Peyer's patch (tissue), 4 donors: ENCODE results near the gene FAM219A.

Experiments used
- POLR2A ChIP-seq, 2 donors: fragments of 450-650 bp; IDR thresholded peaks; one replicate each; pipeline ENCODE4 v1.5.1; 2017; ENCODE audit warnings: antibody characterized with exemption in 2 of 2, mild to moderate bottlenecking in 2 of 2, moderate library complexity in 2 of 2
- TF ChIP-seq, protein P1 (sequence below), 6 experiments: fragments of 450-650 bp in 4 of 6; fragments of 200-600 bp in 2 of 6; sonication (generic) in 1 of 6; IDR thresholded peaks; one replicate each; pipeline ENCODE4 v1.5.1; 2017 to 2019; ENCODE audit warnings: antibody characterized with exemption in 6 of 6, mild to moderate bottlenecking in 3 of 6, moderate library complexity in 1 of 6

DNA sequence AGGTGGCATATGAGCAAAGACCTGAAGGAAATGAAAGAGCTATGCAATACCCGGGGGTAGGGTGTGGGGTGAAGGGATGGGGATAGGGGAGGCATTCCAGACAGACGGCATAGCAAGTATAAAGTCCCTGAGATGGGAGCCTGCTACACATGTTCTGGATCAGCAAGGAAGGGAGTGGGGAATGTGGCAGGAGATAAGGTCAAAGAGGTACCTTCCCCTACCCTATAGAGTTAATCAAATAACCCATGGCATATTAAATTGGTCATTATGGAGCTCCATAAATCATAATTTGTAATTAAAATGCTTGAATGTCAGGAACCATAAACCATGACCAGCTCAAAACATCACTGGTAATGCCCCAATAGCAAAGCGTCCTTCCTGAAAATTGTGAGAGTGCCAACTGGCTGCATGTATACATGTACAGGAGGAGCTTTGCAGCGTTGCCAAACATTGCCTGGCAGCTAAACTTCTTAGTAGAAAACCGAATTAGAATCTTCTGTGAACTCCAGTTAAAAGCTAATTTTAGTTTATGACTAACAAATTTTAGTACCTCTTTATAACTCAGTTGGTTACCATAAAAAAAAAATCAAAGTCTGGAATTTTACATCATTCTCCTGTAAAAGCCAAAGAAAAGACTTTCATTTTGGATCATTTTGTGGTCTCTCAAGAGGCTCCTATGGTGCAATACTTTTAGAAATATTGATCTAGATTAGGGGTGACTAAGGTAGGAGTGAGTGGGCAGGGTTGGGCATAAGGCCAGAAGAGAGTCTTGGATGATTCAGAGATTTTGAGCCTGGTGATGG is 4.9 kb upstream of the FAM219A start:
- TF ChIP-seq, protein P1, sequence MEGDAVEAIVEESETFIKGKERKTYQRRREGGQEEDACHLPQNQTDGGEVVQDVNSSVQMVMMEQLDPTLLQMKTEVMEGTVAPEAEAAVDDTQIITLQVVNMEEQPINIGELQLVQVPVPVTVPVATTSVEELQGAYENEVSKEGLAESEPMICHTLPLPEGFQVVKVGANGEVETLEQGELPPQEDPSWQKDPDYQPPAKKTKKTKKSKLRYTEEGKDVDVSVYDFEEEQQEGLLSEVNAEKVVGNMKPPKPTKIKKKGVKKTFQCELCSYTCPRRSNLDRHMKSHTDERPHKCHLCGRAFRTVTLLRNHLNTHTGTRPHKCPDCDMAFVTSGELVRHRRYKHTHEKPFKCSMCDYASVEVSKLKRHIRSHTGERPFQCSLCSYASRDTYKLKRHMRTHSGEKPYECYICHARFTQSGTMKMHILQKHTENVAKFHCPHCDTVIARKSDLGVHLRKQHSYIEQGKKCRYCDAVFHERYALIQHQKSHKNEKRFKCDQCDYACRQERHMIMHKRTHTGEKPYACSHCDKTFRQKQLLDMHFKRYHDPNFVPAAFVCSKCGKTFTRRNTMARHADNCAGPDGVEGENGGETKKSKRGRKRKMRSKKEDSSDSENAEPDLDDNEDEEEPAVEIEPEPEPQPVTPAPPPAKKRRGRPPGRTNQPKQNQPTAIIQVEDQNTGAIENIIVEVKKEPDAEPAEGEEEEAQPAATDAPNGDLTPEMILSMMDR (IDR thresholded peaks at IDR 0.05) = no peak
- TF ChIP-seq POLR2A (IDR thresholded peaks at IDR 0.05) = no peak
